GM19468 (cell line): ENCODE results near the gene CNDP1.

ENCODE experiments used
- ATAC-seq: cut with Tn5 transposase; IDR thresholded peaks from one replicate; pipeline ENCODE4 v1.9.1; 2021; ENCODE audit warnings: mild to moderate bottlenecking, moderate library complexity, moderate number of reproducible peaks; ENCODE audit not compliant: unreplicated experiment; ENCODE audit errors: extremely low read depth

CNDP1 gene

GRCh38 chr18:74611765-74612164 is 77.5 kb downstream of the CNDP1 start:
- no peak for ATAC-seq

DNA sequence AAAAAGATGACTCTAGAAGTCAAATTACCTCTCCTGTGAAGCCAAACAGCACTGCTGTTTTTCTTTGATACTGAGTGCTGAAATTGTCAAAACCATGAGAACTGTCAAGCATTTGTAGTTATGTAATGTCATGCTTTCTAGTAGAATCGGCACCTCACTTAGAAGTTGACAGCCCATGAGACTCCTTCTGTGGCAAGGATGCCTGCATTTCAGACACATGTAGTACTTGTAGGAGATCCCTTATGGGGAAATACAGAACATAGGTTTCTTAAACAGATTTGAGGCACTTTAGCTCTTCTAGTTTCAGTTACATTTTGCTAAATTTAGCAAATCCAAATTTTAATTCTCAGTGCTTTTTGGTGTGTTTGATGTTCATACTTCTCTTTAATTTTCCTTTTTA is 79.1 kb downstream of the CNDP1 start:
- no peak for ATAC-seq

GRCh38 chr18:74616494-74616893 is 82.2 kb downstream of the CNDP1 start:
- no peak for ATAC-seq

- no peak for ATAC-seq
These were observed 83.2 kb downstream of the CNDP1 start for GRCh38 chr18:74617486-74617885.

- no peak for ATAC-seq
These were observed 87.8 kb downstream of the CNDP1 start for GRCh38 chr18:74622072-74622471.

DNA sequence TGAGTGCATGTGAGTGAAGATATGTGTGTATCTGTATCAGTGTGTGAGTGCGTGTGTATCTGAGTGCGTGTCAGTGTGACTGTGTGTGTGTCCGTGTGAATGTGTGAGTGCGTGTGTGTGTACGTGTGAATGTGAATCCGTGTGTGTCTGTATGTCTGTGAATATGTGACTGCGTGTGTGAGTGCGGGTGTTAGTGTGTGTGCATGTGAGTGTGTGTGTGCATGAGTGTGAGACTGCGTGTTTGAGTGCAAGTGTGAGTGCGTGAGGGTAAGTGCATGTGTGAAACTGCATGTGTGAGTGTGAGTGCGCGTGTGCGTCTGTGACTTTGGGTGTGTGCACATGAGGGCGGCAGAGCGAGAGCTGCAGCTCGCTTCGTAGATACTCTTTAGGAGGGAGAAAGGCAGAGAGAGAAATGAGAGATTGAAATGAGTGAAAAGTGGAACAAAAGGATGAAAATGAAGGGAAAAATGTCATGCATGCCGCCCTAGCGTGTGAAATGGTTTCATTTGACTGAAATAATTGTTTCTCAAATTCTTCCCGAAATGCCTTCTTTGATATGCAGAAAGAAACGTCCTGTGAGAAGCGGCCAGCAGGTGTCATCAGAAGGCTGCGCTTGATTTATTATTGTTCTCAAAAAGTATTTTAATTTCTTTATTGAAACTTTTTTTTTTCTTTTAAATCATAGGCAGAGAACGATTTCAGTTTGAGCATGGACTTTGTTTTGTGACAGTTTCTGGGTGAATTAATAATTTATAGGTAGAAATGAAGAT is 88.9 kb downstream of the CNDP1 start:
- ATAC-seq: no peak

GRCh38 chr18:74624466-74624865 is 90.2 kb downstream of the CNDP1 start:
- ATAC-seq: no peak

GRCh38 chr18:74625157-74625556 is 90.9 kb downstream of the CNDP1 start:
- ATAC-seq: no peak

DNA sequence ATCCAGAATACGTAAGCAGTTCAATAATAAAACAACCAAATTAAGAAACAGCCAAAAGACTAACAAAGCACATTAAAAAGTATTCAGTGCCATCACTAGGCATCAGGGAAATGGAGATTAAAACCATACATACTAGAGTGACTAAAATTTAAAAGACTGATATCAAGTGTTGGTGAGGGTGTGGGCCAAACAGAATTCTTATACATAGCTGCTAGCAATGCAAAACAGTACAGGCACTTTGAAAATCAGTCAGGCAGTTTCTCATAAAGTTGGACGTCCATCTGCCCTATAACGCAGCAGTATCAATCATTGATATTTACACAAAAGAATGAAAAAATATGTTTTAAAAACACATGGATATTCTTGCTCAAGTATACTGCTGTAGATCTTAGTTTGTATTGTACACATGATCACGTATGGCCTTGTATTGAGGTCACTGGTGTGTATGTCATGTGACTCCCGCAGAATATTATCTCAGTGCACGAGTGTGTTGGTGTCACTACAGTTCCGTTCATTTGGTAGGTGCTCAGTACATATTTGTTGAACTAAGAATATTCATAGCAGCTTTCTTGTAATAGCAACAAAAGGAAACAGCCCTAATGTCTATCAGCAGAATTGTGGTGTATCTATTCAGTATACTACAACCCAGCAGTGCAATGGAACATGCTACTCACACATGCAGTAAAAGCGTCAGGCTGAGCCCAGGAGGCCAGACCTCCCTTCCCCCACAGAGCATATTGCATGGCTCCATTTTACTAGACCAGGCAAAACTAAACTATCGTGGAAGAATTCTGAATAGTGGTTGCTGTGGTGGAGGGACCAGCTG is 92.0 kb downstream of the CNDP1 start:
- ATAC-seq: no peak

DNA sequence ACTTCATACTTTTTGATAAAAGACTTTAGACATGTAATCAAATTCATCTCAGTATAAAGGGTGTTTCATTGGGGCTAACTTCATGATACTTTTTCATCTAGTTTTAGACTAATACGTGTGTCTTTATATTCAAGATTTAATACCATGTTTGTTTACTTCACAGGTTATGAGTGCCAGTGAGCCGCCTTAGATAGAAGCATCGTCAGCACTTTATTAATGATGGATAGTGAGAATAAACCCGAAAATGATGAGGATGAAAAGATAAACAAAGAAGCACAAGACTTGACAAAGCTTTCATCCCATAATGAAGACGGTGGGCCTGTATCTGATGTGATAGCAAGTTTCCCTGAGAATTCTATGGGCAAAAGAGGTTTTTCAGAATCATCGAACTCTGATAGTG is 96.5 kb downstream of the CNDP1 start:
- ATAC-seq: no peak

GRCh38 chr18:74631212-74631611 is 96.9 kb downstream of the CNDP1 start:
- ATAC-seq: no peak

DNA sequence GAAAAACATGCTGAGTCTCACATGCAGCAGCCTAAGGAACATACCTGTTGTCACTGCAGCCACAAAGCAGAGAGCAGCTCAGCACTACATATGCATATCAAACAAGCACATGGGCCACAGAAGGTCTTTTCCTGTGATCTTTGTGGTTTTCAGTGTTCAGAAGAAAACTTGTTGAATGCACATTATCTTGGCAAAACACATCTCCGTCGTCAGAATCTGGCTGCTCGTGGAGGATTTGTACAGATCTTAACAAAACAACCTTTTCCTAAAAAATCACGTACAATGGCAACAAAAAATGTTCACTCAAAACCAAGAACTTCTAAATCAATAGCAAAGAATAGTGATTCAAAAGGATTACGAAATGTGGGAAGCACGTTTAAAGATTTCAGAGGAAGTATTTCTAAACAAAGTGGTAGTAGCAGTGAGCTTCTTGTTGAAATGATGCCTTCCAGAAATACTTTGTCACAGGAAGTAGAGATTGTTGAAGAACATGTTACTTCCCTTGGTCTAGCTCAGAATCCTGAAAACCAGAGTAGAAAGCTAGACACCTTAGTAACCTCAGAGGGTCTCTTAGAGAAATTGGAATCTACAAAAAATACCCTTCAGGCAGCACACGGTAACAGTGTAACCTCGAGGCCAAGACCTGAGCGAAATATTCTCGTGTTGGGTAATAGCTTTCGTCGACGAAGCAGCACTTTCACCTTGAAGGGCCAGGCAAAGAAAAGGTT is 97.5 kb downstream of the CNDP1 start:
- no peak for ATAC-seq

DNA sequence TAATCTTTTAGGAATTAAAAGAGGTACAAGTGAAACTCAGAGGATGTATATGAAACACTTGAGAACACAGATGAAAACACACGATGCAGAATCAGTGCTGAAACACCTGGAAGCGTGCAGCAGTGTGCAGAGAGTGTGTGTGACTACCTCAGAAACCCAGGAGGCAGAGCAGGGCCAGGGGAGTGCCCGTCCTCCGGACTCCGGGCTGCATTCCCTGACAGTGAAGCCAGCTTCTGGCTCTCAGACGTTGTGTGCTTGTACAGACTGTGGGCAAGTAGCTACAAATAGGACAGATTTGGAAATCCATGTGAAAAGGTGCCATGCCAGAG is 98.0 kb downstream of the CNDP1 start:
- no peak for ATAC-seq

DNA sequence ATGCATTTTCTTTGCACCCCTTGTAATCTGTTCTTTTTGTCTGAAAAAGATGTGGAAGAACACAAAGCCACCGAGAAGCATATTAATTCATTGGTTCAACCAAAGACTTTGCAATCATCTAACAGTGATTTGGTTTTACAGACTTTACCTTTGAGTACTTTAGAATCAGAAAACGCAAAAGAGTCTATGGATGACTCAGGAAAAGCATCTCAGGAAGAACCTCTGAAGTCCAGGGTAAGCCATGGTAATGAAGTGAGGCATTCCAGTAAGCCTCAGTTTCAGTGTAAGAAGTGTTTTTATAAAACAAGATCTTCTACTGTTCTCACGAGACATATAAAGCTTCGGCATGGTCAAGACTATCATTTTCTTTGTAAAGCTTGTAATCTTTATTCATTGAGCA is 98.6 kb downstream of the CNDP1 start:
- no peak for ATAC-seq

GRCh38 chr18:74633652-74634352 is 99.5 kb downstream of the CNDP1 start:
- ATAC-seq: no peak

DNA sequence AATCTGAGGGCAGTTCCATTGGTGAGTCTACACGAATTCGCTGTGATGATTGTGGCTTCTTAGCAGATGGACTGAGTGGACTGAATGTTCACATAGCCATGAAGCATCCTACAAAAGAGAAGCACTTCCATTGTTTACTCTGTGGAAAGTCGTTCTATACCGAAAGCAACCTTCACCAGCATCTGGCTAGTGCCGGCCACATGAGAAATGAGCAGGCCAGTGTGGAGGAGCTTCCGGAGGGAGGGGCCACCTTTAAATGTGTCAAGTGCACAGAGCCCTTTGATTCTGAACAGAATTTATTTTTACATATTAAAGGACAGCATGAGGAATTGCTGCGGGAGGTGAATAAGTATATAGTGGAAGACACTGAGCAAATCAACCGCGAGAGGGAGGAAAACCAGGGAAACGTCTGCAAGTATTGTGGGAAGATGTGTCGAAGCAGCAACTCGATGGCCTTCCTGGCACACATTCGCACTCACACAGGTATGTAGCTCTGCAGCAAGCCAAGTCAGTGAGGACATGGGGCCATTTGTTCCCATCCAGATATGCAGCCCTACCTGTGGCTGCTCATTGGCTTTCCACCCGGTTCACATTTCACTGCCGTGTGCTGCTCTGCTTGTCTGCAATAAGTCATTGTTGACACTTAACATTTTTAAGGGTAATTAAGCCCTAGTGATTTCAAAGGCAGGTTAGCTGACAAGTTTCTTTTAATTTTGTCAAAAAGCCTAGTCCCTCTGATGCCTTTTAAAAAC is 101.1 kb downstream of the CNDP1 start:
- ATAC-seq: no peak
